Gastrocnemius medialis (tissue), 4 donors: ENCODE measurements around the gene DHDDS.

Experiments used
- POLR2A ChIP-seq, 2 donors: fragments of 450-650 bp; IDR thresholded peaks; one replicate each; pipeline ENCODE4 v1.6.1; 2017; ENCODE audit warnings: antibody characterized with exemption in 2 of 2, mild to moderate bottlenecking in 2 of 2, moderate library complexity in 2 of 2
- TF ChIP-seq, protein P1 (sequence below), 5 experiments: fragments of 450-650 bp in 3 of 5; fragments of 200-600 bp in 2 of 5; sonication (generic) in 2 of 5; IDR thresholded peaks in 4 of 5; conservative IDR thresholded peaks in 1 of 5; 1 replicate in 4 of 5; 2 replicates in 1 of 5; pipeline ENCODE4 v1.5.1; 2016 to 2019; ENCODE audit warnings: antibody characterized with exemption in 5 of 5, mild to moderate bottlenecking in 3 of 5, moderate library complexity in 3 of 5

DNA sequence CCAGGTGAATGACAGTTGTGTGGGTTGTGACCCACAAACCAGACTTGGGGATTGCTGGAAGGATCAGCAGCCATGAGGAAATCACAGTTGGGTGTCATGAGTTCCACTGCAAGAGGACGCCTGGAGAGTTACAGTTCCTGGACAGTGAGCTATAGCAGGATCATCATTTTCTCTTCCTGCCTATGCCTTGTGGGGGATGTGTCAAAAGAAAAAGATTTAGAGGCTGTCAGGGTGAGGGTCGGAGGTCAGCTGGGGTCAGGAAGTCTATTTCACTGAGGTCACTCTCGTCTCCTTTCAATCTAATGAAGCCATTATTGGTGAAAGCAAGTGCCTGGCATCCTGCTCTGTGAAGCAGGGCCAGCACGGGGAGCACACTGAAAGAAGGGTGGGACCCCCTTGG lies 28.5 kb upstream of the DHDDS start:
- TF ChIP-seq, protein P1, sequence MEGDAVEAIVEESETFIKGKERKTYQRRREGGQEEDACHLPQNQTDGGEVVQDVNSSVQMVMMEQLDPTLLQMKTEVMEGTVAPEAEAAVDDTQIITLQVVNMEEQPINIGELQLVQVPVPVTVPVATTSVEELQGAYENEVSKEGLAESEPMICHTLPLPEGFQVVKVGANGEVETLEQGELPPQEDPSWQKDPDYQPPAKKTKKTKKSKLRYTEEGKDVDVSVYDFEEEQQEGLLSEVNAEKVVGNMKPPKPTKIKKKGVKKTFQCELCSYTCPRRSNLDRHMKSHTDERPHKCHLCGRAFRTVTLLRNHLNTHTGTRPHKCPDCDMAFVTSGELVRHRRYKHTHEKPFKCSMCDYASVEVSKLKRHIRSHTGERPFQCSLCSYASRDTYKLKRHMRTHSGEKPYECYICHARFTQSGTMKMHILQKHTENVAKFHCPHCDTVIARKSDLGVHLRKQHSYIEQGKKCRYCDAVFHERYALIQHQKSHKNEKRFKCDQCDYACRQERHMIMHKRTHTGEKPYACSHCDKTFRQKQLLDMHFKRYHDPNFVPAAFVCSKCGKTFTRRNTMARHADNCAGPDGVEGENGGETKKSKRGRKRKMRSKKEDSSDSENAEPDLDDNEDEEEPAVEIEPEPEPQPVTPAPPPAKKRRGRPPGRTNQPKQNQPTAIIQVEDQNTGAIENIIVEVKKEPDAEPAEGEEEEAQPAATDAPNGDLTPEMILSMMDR (IDR thresholded peaks at IDR 0.05 in 4 of 5, conservative IDR thresholded peaks at IDR 0.05 in 1 of 5), result no peak
- no peak for TF ChIP-seq POLR2A (IDR thresholded peaks at IDR 0.05)
